Activated naive CD8-positive, alpha-beta T cell treated with anti-CD3 and anti-CD28 coated beads, Interleukin-2, amount 10 ng/mL, durations not matched to agents 7 days and 5 days (primary cell): ENCODE results near the gene TMEM41B. TPM values are rescaled to one million over a fixed set of nuclear protein-coding genes. Genes with fewer than 3 reads are reported as not detected.
"Not testable (repeated sequence)": the region's sequence is repeated elsewhere in the genome, so short reads cannot be mapped to it uniquely, and the experiment has no call there.

Source experiments
- ATAC-seq: fragments of 150-1000 bp; cut with Tn5 transposase; one replicate; pipeline ENCODE4 v1.10.0; 2021; ENCODE audit warnings: low read depth, moderate library complexity
- POLR2A ChIA-PET: fragments of 350-600 bp; sonication (Branson Sonifier 250); formaldehyde crosslinking; loops from one replicate; lab custom pipeline; 2021; ENCODE audit warnings: antibody characterized with exemption; lab: Charles Lee
- DNase-seq: peaks from one replicate; pipeline ENCODE4 v3.0.0; 2021
- H3K27ac Mint-ChIP-seq: one replicate; pipeline ENCODE4 v1.8.0; 2022; ENCODE audit warnings: mild to moderate bottlenecking, mixed read lengths
- H3K27me3 Mint-ChIP-seq: one replicate; pipeline ENCODE4 v1.8.0; 2022; ENCODE audit warnings: mild to moderate bottlenecking, moderate library complexity, mixed read lengths
- H3K36me3 Mint-ChIP-seq: one replicate; pipeline ENCODE4 v1.8.0; 2021; ENCODE audit warnings: mild to moderate bottlenecking, mixed read lengths
- H3K4me1 Mint-ChIP-seq: one replicate; pipeline ENCODE4 v1.8.0; 2021; ENCODE audit warnings: mixed read lengths
- H3K4me3 Mint-ChIP-seq: one replicate; pipeline ENCODE4 v1.8.0; 2022; ENCODE audit warnings: mild to moderate bottlenecking, moderate library complexity, mixed read lengths
- H3K9me3 Mint-ChIP-seq: one replicate; pipeline ENCODE4 v1.8.0; 2021; ENCODE audit warnings: mixed read lengths
- total RNA-seq, 2 experiments: library from RNA; stranded (reverse); gene quantifications; one replicate each; pipeline ENCODE4 v1.2.3, GENCODE V29; 2021

TMEM41B gene
- total RNA-seq, 2 experiments from 2014 or later = 40.5 to 42.3 TPM

GRCh38 chr11:9264316-9265210, 49.8 kb downstream of the TMEM41B start:
- peak overlapping the region; percentile 93 for H3K4me3 Mint-ChIP-seq
- H3K4me1 Mint-ChIP-seq = peaks cover 33% of the 10 kb centered on the region
- peak; percentile 71 for DNase-seq
- peak; percentile 40 for ATAC-seq
- H3K36me3 Mint-ChIP-seq = peaks cover 3% of the 10 kb centered on the region
- POLR2A ChIA-PET = interaction anchor here (0.6 to 2.1 kb wide), 11 partner anchors 9 to 352 kb away, joined by 3 to 12 read pairs (median 7); partner anchors contain the start of genes TMEM41B, WEE1 and ZNF143
- H3K27ac Mint-ChIP-seq = peak overlapping the region; percentile 90
- no peaks in the 10 kb centered on the region for H3K9me3 Mint-ChIP-seq
- H3K27me3 Mint-ChIP-seq = peaks cover 14% of the 10 kb centered on the region

DNA sequence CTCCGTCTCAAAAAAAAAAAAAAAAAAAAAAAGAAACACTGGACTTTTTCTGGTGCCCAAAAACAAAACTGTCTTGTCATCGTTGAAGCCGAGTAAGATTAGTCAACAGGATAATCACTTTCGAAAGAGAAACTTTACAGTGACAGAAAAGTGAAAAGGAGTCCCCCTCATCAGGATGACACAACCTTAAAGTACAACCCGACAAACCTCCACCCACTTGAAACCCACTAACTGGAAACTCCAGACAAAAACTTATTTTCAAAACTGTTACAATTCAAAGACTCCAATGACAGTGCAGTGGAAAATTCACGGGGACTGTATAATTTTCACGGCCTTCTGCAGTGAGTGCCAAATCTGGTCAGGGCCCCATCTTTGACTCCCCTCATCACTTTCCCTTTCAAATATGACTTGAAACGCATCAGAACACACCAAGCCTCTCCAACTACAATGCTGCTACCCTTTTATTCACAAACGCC, 50.5 kb downstream of the TMEM41B start:
- H3K27me3 Mint-ChIP-seq = peaks cover 14% of the 10 kb centered on the region
- POLR2A ChIA-PET = interaction anchor here (0.6 to 2.1 kb wide), 8 partner anchors 9 to 352 kb away, joined by 3 to 12 read pairs (median 8); partner anchors contain the start of genes TMEM41B and ZNF143
- H3K36me3 Mint-ChIP-seq = peaks cover 1% of the 10 kb centered on the region
- no peaks in the 10 kb centered on the region for H3K9me3 Mint-ChIP-seq
- DNase-seq = no peak
- H3K27ac Mint-ChIP-seq = peak overlapping the region; percentile 90
- peak; percentile 55 for ATAC-seq
- H3K4me3 Mint-ChIP-seq = peak overlapping the region; percentile 93
- peaks cover 33% of the 10 kb centered on the region for H3K4me1 Mint-ChIP-seq

- peak; percentile 23 for ATAC-seq
- not testable (repeated sequence) for H3K27me3 Mint-ChIP-seq, H3K9me3 Mint-ChIP-seq, H3K36me3 Mint-ChIP-seq
- peak overlapping the region; percentile 68 for H3K4me3 Mint-ChIP-seq
- peak; percentile 36 for DNase-seq
- POLR2A ChIA-PET = interaction anchor here (0.6 to 1.6 kb wide), 4 partner anchors 10 to 53 kb away, joined by 3 to 7 read pairs (median 4); no protein-coding TSS in a partner anchor
- peaks cover 38% of the 10 kb centered on the region for H3K4me1 Mint-ChIP-seq
- H3K27ac Mint-ChIP-seq = peak overlapping the region; percentile 40
These were observed 53.6 kb downstream of the TMEM41B start for GRCh38 chr11:9260838-9261146.

GRCh38 chr11:9259981-9260837, 54.2 kb downstream of the TMEM41B start:
- Mint-ChIP-seq H3K27me3 (no peaks in the 10 kb centered on the region), H3K36me3 (peaks cover 12% of the 10 kb centered on the region), H3K27ac (no peak overlapping the region), H3K4me1 (peaks cover 36% of the 10 kb centered on the region), H3K9me3 (peaks cover 2% of the 10 kb centered on the region), H3K4me3 (peak overlapping the region; percentile 2)
- POLR2A ChIA-PET = interaction anchor here (0.6 to 0.7 kb wide), 4 partner anchors 9 to 53 kb away, joined by 3 to 5 read pairs (median 4); no protein-coding TSS in a partner anchor
- DNase-seq (no peak), ATAC-seq (no peak)

DNA sequence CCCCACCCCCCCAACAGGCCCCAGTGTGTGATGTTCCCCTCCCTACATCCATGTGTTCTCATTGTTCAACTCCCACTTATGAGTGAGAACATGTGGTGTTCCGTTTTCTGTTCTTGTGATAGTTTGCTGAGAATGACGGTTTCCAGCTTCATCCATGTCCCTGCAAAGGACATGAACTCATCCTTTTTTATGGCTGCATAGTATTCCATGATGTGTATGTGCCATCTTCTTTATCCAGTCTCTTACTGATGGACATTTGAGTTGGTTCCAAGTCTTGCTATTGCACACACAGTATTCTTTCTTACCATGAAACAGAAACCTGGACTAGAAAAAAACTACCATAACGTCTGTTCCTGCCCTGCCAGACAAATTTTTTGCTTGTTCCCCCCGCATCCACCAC, 56.1 kb downstream of the TMEM41B start:
- ATAC-seq, POLR2A ChIA-PET, DNase-seq, H3K27me3 Mint-ChIP-seq, H3K4me3 Mint-ChIP-seq, H3K9me3 Mint-ChIP-seq: not testable (repeated sequence)
- peak overlapping the region; percentile 48 for H3K27ac Mint-ChIP-seq
- H3K36me3 Mint-ChIP-seq = peaks cover 19% of the 10 kb centered on the region
- H3K4me1 Mint-ChIP-seq = peaks cover 45% of the 10 kb centered on the region

DNA sequence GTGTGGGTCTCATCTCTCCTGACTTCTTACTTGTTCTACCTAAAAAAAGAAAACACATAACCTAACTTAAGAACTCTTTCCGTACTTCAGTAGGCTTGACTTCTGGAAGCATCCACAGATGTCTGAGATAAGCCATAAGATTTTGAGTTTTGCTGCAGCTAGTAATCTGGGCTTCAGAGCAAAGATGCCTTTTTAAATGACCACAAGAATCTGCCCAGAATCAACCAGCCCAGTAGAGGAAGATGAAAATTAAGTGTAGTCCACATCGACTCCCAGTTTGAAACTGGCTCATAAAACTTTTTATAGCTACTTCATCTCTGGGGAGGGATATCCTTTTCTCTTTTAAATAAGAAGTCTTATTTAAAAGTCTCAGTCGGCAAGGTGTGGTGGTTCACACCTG, 60.0 kb downstream of the TMEM41B start:
- H3K27ac Mint-ChIP-seq = no peak overlapping the region
- peaks cover 26% of the 10 kb centered on the region for H3K36me3 Mint-ChIP-seq
- H3K9me3 Mint-ChIP-seq = peaks cover 2% of the 10 kb centered on the region
- DNase-seq = no peak
- no peak overlapping the region for H3K4me3 Mint-ChIP-seq
- H3K4me1 Mint-ChIP-seq = peaks cover 40% of the 10 kb centered on the region
- POLR2A ChIA-PET = interaction anchor here (2.0 kb wide), 1 partner anchor 10 kb away, joined by 8 read pairs; the partner anchor contains the start of gene DENND5A
- no peak for ATAC-seq
- no peaks in the 10 kb centered on the region for H3K27me3 Mint-ChIP-seq

DNA sequence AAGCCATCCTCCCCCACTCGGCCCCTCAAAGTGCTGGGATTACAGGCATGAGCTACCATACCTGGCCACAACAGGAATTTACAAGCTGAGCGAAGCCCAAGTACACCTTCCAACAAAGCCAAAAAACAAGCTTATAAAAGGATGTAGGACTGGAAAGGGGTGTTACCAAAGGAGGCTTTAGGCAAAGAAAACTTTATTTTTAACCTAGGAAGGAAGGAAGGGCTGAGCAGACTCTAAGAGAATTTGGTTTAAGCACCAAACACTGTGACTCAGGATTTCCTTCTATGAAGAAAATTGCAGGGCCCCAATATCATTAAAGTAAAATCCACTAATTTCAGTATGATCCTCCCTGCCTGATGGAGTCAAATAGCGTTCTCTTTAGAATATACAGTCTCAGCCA, 61.3 kb downstream of the TMEM41B start:
- no peak for DNase-seq
- H3K36me3 Mint-ChIP-seq = peaks cover 23% of the 10 kb centered on the region
- H3K27me3 Mint-ChIP-seq = no peaks in the 10 kb centered on the region
- H3K4me1 Mint-ChIP-seq = peaks cover 41% of the 10 kb centered on the region
- H3K9me3 Mint-ChIP-seq = no peaks in the 10 kb centered on the region
- H3K4me3 Mint-ChIP-seq = no peak overlapping the region
- POLR2A ChIA-PET = interaction anchor here (0.5 to 2.0 kb wide), 2 partner anchors 11 to 288 kb away, joined by 3 to 8 read pairs; partner anchors contain the start of gene DENND5A
- H3K27ac Mint-ChIP-seq = peak overlapping the region; percentile 43
- ATAC-seq = no peak

DNA sequence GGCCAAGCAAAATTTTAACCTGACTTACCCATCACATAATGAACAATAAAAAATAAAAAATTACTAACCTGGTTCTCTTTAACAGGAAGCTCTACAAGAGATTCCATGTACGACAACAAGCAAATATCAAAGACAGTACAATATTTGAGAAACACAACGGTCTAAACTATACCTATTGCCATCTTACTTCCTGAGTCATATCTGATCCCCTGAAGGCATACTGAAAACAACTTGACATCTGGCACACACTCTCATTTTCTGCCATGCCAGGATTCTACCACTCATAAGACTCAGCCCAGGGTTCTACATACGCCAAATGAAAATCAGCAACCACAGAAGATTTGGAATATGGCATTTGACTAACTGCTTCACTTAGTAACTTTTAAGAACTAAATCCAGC, 63.1 kb downstream of the TMEM41B start:
- Mint-ChIP-seq H3K9me3 (no peaks in the 10 kb centered on the region), H3K27me3 (no peaks in the 10 kb centered on the region), H3K36me3 (peaks cover 28% of the 10 kb centered on the region), H3K4me3 (peak overlapping the region; percentile 30), H3K4me1 (peaks cover 52% of the 10 kb centered on the region), H3K27ac (peak overlapping the region; percentile 54)
- POLR2A ChIA-PET = interaction anchor here (0.9 to 2.5 kb wide), 4 partner anchors 9 to 41 kb away, joined by 3 to 11 read pairs (median 4); partner anchors contain the start of gene DENND5A
- DNase-seq (no peak), ATAC-seq (no peak)

GRCh38 chr11:9250139-9250582, 64.2 kb downstream of the TMEM41B start:
- POLR2A ChIA-PET = interaction anchor here (0.6 to 2.5 kb wide), 11 partner anchors 10 to 211 kb away, joined by 3 to 11 read pairs (median 3); partner anchors contain the start of genes DENND5A, IPO7 and ZNF143
- Mint-ChIP-seq H3K4me1 (peaks cover 55% of the 10 kb centered on the region), H3K36me3 (peaks cover 22% of the 10 kb centered on the region), H3K4me3 (peak overlapping the region; percentile 57), H3K27me3 (no peaks in the 10 kb centered on the region), H3K27ac (peak overlapping the region; percentile 31), H3K9me3 (no peaks in the 10 kb centered on the region)
- ATAC-seq = peak; percentile 85
- no peak for DNase-seq

DNA sequence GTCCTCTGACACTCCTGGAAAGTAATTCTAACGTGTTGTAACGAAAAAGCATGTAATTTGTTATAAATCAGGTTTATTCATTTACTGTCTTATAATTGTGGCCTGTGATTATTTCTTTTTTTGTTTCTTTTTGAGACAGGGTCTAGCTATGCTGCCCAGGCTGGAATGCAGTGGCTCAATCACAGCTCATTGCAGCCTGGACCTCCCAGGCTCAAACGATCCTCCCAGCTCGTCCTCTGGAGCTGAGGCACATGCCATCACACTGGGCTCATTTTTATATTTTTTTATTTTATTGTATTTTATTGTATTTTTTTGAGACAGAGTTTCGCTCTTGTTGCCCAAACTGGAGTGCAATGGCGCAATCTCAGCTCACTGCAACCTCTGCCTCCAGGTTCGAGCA, 65.1 kb downstream of the TMEM41B start:
- no peak for ATAC-seq
- H3K27ac Mint-ChIP-seq = no peak overlapping the region
- H3K27me3 Mint-ChIP-seq = no peaks in the 10 kb centered on the region
- H3K9me3 Mint-ChIP-seq = no peaks in the 10 kb centered on the region
- peaks cover 16% of the 10 kb centered on the region for H3K36me3 Mint-ChIP-seq
- H3K4me1 Mint-ChIP-seq = peaks cover 49% of the 10 kb centered on the region
- no peak overlapping the region for H3K4me3 Mint-ChIP-seq
- POLR2A ChIA-PET = interaction anchor here (1.4 to 2.5 kb wide), 2 partner anchors 16 to 136 kb away, joined by 3 to 11 read pairs; partner anchors contain the start of genes DENND5A and IPO7
- no peak for DNase-seq

GRCh38 chr11:9247863-9248262, 66.5 kb downstream of the TMEM41B start:
- H3K36me3 Mint-ChIP-seq = peaks cover 20% of the 10 kb centered on the region
- H3K27me3 Mint-ChIP-seq = no peaks in the 10 kb centered on the region
- no peak for ATAC-seq
- peaks cover 48% of the 10 kb centered on the region for H3K4me1 Mint-ChIP-seq
- DNase-seq = no peak
- peak overlapping the region; percentile 35 for H3K4me3 Mint-ChIP-seq
- POLR2A ChIA-PET = interaction anchor here (1.2 to 1.3 kb wide), 2 partner anchors 17 to 18 kb away, joined by 3 to 4 read pairs; partner anchors contain the start of gene DENND5A
- H3K9me3 Mint-ChIP-seq = no peaks in the 10 kb centered on the region
- H3K27ac Mint-ChIP-seq = no peak overlapping the region

DNA sequence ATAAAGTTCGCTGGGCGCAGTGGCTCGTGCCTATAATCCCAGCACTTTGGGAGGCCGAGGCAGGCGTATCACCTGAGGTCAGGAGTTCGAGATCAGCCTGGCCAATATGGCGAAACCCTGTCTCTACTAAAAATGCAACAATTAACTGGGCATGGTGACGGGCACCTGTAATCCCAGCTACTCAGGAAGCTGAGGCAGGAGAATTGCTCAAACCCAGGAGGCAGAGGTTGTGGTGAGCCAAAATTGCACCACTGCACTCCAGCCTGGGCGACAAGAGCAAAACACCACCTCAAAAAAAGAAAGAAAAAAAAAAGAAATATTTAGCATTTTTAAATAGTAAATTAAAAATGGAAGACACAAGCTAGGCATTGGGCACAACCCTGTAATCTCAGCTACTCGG, 78.2 kb downstream of the TMEM41B start:
- not testable (repeated sequence) for ATAC-seq, H3K9me3 Mint-ChIP-seq, DNase-seq, H3K4me3 Mint-ChIP-seq, H3K27me3 Mint-ChIP-seq
- POLR2A ChIA-PET = interaction anchor here (0.9 kb wide), 1 partner anchor 14 kb away, joined by 5 read pairs; no protein-coding TSS in a partner anchor
- Mint-ChIP-seq H3K4me1 (peaks cover 46% of the 10 kb centered on the region), H3K36me3 (peaks cover 27% of the 10 kb centered on the region), H3K27ac (peak overlapping the region; percentile 50)
